ENCODE data around the gene CUEDC2.

The CUEDC2 gene

DNA sequence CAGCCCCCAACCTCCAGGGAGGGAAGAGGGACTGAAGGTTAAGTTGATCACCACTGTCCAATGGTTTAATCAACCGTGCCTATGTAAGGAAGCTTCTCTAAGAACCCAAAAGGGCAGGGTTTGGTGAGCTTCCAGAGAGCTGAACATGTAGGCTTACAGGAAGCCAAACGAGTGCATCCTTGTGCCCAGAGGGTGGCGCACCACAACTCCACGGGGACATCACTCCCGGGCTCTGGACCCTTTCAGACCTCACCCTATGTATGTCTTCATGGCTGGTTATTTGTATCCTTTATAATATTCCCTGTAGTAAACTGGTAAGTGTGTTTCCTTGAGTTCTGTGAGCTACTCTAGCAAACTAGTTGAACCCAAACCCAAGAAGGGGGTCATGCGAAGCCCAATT lies 48.3 kb downstream of the CUEDC2 start:
- ChIA-PET CTCF (interaction anchor here (0.6 to 5.6 kb wide), 18 partner anchors 10 to 256 kb away, joined by 3 to 60 read pairs (median 4); no protein-coding TSS in a partner anchor), POLR2A (interaction anchor here (0.5 to 0.7 kb wide), 2 partner anchors 27 to 106 kb away, joined by 3 read pairs; no protein-coding TSS in a partner anchor)
- peaks cover 5 to 37% of the 10 kb centered on the region in 2 experiments; a peak in 2 of 3 replicates for H3K36me3 ChIP-seq (ENCODE audit: control insufficient read depth in 2 of 2, insufficient read depth in 1 of 2, low read length in 2 of 2)
- H3K4me1 ChIP-seq (ENCODE audit: control insufficient read depth, insufficient read depth, low read length), result 0 out of 2 replicates have a peak, but pooled peaks cover 2% of the 10 kb centered on the region
- peak; percentile 31 for TF ChIP-seq ZNF654 (tag by site-specific recombination; IDR thresholded peaks at IDR 0.05; ENCODE audit: low read depth)
- TF ChIP-seq REPIN1 (tag by site-specific recombination; IDR thresholded peaks at IDR 0.05; ENCODE audit: low read depth), result no peak
- no peak overlapping the region for H3K27ac ChIP-seq (ENCODE audit: extremely low read depth, low read depth, low read length)
- H3K4me3 ChIP-seq (ENCODE audit: low read depth, low read length), result no peak overlapping the region
- no peaks in the 10 kb centered on the region for H3K9me3 ChIP-seq (ENCODE audit: control insufficient read depth, insufficient read depth, low read depth, low read length)

DNA sequence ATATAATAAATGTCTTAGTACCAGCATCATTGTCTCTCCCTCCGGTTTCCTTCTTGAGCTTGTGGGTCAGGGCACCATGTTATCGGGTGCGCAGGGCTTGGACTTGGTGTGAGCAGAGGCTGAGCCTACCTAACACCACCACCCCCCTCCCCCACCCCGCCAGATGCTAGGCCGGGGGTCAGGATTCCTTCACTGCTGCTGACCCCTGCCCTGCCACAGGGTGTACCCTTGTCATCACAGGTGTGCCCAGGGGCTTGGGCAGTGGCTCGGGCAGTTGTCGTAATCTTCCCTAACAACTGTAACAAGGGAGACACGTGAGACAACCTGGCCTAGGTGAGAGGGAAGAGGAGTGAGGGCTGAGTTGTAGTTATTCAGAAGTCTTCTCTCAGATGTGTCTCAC lies 49.5 kb downstream of the CUEDC2 start:
- H3K4me3 ChIP-seq (ENCODE audit: low read depth, low read length), result no peak overlapping the region
- peaks cover 15 to 46% of the 10 kb centered on the region in 2 experiments; a peak in 2 of 3 replicates for H3K36me3 ChIP-seq (ENCODE audit: control insufficient read depth in 2 of 2, insufficient read depth in 1 of 2, low read length in 2 of 2)
- H3K27ac ChIP-seq (ENCODE audit: extremely low read depth, low read depth, low read length), result no peak overlapping the region
- 0 out of 2 replicates have a peak, but pooled peaks cover 2% of the 10 kb centered on the region for H3K4me1 ChIP-seq (ENCODE audit: control insufficient read depth, insufficient read depth, low read length)
- ChIA-PET POLR2A (no interaction called here), CTCF (interaction anchor here (0.5 to 5.6 kb wide), 6 partner anchors 10 to 218 kb away, joined by 3 to 60 read pairs (median 4); no protein-coding TSS in a partner anchor)
- H3K9me3 ChIP-seq (ENCODE audit: control insufficient read depth, insufficient read depth, low read depth, low read length), result no peaks in the 10 kb centered on the region
- TF ChIP-seq ZNF529 (tag by site-specific recombination; IDR thresholded peaks at IDR 0.05; ENCODE audit: insufficient replicate concordance), result no peak
- TF ChIP-seq SALL2 (tag by site-specific recombination; IDR thresholded peaks at IDR 0.05; ENCODE audit: borderline replicate concordance), result no peak
- 0 out of 2 replicates have a peak, but pooled peaks have one; percentile 9 for TF ChIP-seq ZNF600 (tag by site-specific recombination; IDR thresholded peaks at IDR 0.05)
- no peak for TF ChIP-seq OVOL3 (tag by site-specific recombination; IDR thresholded peaks at IDR 0.05)

DNA sequence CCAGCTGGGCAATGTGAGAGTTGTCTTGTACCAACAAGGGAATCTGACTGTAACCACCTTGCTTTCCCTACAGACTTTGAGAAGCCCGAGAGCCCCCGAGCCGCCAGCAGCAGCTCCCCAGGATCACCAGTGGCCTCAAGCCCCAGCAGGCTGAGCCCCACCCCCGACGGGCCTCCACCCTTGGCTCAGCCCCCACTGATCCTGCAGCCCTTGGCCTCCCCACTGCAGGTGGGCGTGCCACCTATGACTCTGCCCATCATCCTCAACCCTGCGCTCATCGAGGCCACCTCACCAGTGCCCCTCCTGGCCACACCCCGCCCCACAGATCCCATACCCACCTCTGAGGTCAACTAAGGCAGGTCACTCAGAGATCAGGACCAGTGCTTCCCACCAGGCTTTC lies 50.4 kb downstream of the CUEDC2 start:
- H3K27ac ChIP-seq (ENCODE audit: extremely low read depth, low read depth, low read length), result no peak overlapping the region
- 0 out of 2 replicates have a peak, but pooled peaks cover 2% of the 10 kb centered on the region for H3K4me1 ChIP-seq (ENCODE audit: control insufficient read depth, insufficient read depth, low read length)
- H3K36me3 ChIP-seq (ENCODE audit: control insufficient read depth in 2 of 2, insufficient read depth in 1 of 2, low read length in 2 of 2), result peaks cover 16 to 47% of the 10 kb centered on the region in 2 experiments; a peak in 2 of 3 replicates
- no peak overlapping the region for H3K4me3 ChIP-seq (ENCODE audit: low read depth, low read length)
- no peaks in the 10 kb centered on the region for H3K9me3 ChIP-seq (ENCODE audit: control insufficient read depth, insufficient read depth, low read depth, low read length)
- ChIA-PET CTCF (interaction anchor here (0.7 to 5.3 kb wide), 5 partner anchors 12 to 201 kb away, joined by 3 to 38 read pairs (median 3); no protein-coding TSS in a partner anchor), POLR2A (no interaction called here)
- TF ChIP-seq ZNF248 (tag by site-specific recombination; IDR thresholded peaks at IDR 0.05) (no peak), EGR2 (tag by site-specific recombination; IDR thresholded peaks at IDR 0.05; ENCODE audit: low read depth) (peak; percentile 21; the same call in 1 of the 2 replicates), ZNF404 (tag by site-specific recombination; IDR thresholded peaks at IDR 0.05) (no peak), KLF9 (tag by site-specific recombination; IDR thresholded peaks at IDR 0.05; ENCODE audit: low read depth) (0 out of 2 replicates have a peak, but pooled peaks have one; percentile 31), KLF1 (tag by site-specific recombination; IDR thresholded peaks at IDR 0.05) (peak; percentile 62; the same call in 1 of the 2 replicates), ZNF341 (tag by site-specific recombination; IDR thresholded peaks at IDR 0.05; ENCODE audit: low read depth) (no peak)

DNA sequence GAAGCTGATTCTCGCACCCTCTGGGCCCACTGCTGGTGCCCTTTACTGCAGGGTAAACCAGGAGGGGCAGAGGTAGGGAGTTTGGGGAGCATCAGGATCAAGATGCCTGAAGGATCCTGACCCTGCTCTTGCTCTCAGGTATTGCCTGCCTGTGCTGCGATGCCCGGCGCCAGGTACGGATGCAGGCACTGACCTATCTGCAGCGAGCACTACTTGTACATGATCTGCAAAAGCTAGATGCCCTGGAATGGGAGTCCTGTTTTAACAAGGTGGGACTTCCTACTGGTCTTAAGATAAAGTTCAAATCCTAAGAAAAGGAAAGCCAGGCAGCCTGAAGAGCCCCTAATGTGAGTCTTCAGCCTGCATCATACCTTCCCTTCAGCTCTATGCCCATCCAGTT lies 53.0 kb downstream of the CUEDC2 start:
- Histone ChIP-seq H3K9me3 (ENCODE audit: control insufficient read depth, insufficient read depth, low read depth, low read length) (no peaks in the 10 kb centered on the region), H3K36me3 (ENCODE audit: control insufficient read depth in 2 of 2, insufficient read depth in 1 of 2, low read length in 2 of 2) (peaks cover 16 to 71% of the 10 kb centered on the region in 2 experiments; a peak in 2 of 3 replicates), H3K4me3 (ENCODE audit: low read depth, low read length) (no peak overlapping the region), H3K27ac (ENCODE audit: extremely low read depth, low read depth, low read length) (no peak overlapping the region), H3K4me1 (ENCODE audit: control insufficient read depth, insufficient read depth, low read length) (no peaks in the 10 kb centered on the region)
- POLR2A ChIA-PET, result no interaction called here
- CTCF ChIA-PET, result interaction anchor here (1.5 to 1.8 kb wide), 3 partner anchors 14 to 100 kb away, joined by 4 to 12 read pairs (median 4); no protein-coding TSS in a partner anchor
- TF ChIP-seq ZBTB8A (tag by site-specific recombination; IDR thresholded peaks at IDR 0.05) (no peak), REPIN1 (tag by site-specific recombination; IDR thresholded peaks at IDR 0.05; ENCODE audit: low read depth) (no peak), GLIS2 (tag by site-specific recombination; IDR thresholded peaks at IDR 0.05) (no peak), ZNF677 (tag by site-specific recombination; IDR thresholded peaks at IDR 0.05) (no peak), ZFP37 (tag by site-specific recombination; IDR thresholded peaks at IDR 0.05) (no peak), ZNF416 (tag by site-specific recombination; IDR thresholded peaks at IDR 0.05) (no peak), SP2 (tag by site-specific recombination; IDR thresholded peaks at IDR 0.05) (no peak), ZFP3 (tag by site-specific recombination; IDR thresholded peaks at IDR 0.05; ENCODE audit: low read depth) (no peak), ZNF558 (tag by site-specific recombination; IDR thresholded peaks at IDR 0.05) (no peak), ZNF274 (IDR thresholded peaks at IDR 0.05; ENCODE audit: low read length) (no peak), ZNF274 (tag by site-specific recombination; IDR thresholded peaks at IDR 0.05; ENCODE audit: borderline replicate concordance) (no peak)
- TF ChIP-seq, protein P1, sequence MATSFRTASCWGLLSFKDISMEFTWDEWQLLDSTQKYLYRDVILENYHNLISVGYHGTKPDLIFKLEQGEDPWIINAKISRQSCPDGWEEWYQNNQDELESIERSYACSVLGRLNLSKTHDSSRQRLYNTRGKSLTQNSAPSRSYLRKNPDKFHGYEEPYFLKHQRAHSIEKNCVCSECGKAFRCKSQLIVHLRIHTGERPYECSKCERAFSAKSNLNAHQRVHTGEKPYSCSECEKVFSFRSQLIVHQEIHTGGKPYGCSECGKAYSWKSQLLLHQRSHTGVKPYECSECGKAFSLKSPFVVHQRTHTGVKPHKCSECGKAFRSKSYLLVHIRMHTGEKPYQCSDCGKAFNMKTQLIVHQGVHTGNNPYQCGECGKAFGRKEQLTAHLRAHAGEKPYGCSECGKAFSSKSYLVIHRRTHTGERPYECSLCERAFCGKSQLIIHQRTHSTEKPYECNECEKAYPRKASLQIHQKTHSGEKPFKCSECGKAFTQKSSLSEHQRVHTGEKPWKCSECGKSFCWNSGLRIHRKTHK (tag by site-specific recombination; IDR thresholded peaks at IDR 0.05), result no peak
- TF ChIP-seq, protein P2, sequence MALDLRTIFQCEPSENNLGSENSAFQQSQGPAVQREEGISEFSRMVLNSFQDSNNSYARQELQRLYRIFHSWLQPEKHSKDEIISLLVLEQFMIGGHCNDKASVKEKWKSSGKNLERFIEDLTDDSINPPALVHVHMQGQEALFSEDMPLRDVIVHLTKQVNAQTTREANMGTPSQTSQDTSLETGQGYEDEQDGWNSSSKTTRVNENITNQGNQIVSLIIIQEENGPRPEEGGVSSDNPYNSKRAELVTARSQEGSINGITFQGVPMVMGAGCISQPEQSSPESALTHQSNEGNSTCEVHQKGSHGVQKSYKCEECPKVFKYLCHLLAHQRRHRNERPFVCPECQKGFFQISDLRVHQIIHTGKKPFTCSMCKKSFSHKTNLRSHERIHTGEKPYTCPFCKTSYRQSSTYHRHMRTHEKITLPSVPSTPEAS (tag by site-specific recombination; IDR thresholded peaks at IDR 0.05), result no peak
